Mononuclear cell (primary cell): ENCODE data around the gene IPMK. TPM values are rescaled to one million over a fixed set of nuclear protein-coding genes. Genes with fewer than 3 reads are reported as not detected.

Experiments
- H3K27me3 ChIP-seq: 2 replicates; pipeline ENCODE4 v1.6.0; 2011; ENCODE audit warnings: low read length, control low read depth; ENCODE audit not compliant: insufficient read depth
- H3K4me1 ChIP-seq: 2 replicates; pipeline ENCODE4 v1.5.1; 2011; ENCODE audit warnings: mild to moderate bottlenecking, low read length, control low read depth; ENCODE audit not compliant: insufficient read depth
- H3K4me3 ChIP-seq: 2 replicates; pipeline ENCODE4 v1.5.1; 2011; ENCODE audit warnings: mild to moderate bottlenecking, low read length, moderate library complexity
- H3K9me3 ChIP-seq: 2 replicates; pipeline ENCODE4 v1.5.1; 2011; ENCODE audit warnings: low read depth, mild to moderate bottlenecking, control low read depth, low read length
- total RNA-seq: library from RNA; depleted of rRNA; stranded (reverse); fragments of >200 nt; gene quantifications from one replicate; pipeline ENCODE4 v1.2.3, GENCODE V29; 2012

IPMK gene
- total RNA-seq, 1 donor: 3.5 TPM

GRCh38 chr10:58278274-58278961 is 10.7 kb upstream of the IPMK start:
- H3K27me3 ChIP-seq: no peaks in the 10 kb centered on the region
- H3K4me3 ChIP-seq: no peak overlapping the region
- H3K9me3 ChIP-seq: no peaks in the 10 kb centered on the region
- H3K4me1 ChIP-seq: peaks cover 21% of the 10 kb centered on the region

GRCh38 chr10:58275908-58276307 is 8.2 kb upstream of the IPMK start:
- Histone ChIP-seq H3K4me1 (peaks cover 7% of the 10 kb centered on the region), H3K4me3 (no peak overlapping the region), H3K9me3 (no peaks in the 10 kb centered on the region), H3K27me3 (no peaks in the 10 kb centered on the region)

DNA sequence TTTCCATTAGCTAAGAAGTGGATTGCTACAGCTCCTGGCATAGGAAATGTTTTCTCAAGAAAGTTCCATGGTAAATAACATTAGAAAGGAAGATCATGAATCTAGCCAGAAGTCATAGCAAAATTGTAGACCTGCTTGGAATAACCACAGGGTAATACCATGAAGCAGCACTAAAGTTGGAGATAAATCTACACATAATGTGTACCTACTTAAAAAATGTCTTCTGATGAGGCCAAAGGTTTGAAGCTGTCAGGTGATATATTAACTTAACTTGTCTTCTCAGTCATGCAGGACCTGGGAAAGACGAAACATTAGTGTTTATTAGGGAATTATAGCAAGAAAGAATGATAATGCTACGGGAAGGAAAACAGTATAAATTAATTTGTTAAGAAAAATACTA is 7.6 kb upstream of the IPMK start:
- Histone ChIP-seq H3K4me3 (no peak overlapping the region), H3K27me3 (no peaks in the 10 kb centered on the region), H3K4me1 (peaks cover 7% of the 10 kb centered on the region), H3K9me3 (no peaks in the 10 kb centered on the region)

GRCh38 chr10:58269782-58270290 is 2.1 kb upstream of the IPMK start:
- H3K9me3 ChIP-seq: no peaks in the 10 kb centered on the region
- H3K4me1 ChIP-seq: peaks cover 20% of the 10 kb centered on the region
- H3K27me3 ChIP-seq: no peaks in the 10 kb centered on the region
- peak overlapping the region; percentile 64 for H3K4me3 ChIP-seq

GRCh38 chr10:58268946-58269781 is 1.5 kb upstream of the IPMK start, which contains the start of gene CISD1:
Gene CISD1, plus strand, starts transcription at chr10:58269162. Its CDS starts 112 bp downstream, at chr10:58269274.
- Histone ChIP-seq H3K4me3 (peak within 1 kb of the TSS; percentile 64), H3K27me3 (no peaks in the 10 kb centered on the region), H3K9me3 (no peaks in the 10 kb centered on the region), H3K4me1 (peaks cover 20% of the 10 kb centered on the region)

- no peaks in the 10 kb centered on the region for H3K27me3 ChIP-seq
- peak overlapping the region; percentile 64 for H3K4me3 ChIP-seq
- H3K4me1 ChIP-seq: peaks cover 21% of the 10 kb centered on the region
- no peaks in the 10 kb centered on the region for H3K9me3 ChIP-seq
Measured at GRCh38 chr10:58268454-58268945, 806 bp upstream of the IPMK start.

DNA sequence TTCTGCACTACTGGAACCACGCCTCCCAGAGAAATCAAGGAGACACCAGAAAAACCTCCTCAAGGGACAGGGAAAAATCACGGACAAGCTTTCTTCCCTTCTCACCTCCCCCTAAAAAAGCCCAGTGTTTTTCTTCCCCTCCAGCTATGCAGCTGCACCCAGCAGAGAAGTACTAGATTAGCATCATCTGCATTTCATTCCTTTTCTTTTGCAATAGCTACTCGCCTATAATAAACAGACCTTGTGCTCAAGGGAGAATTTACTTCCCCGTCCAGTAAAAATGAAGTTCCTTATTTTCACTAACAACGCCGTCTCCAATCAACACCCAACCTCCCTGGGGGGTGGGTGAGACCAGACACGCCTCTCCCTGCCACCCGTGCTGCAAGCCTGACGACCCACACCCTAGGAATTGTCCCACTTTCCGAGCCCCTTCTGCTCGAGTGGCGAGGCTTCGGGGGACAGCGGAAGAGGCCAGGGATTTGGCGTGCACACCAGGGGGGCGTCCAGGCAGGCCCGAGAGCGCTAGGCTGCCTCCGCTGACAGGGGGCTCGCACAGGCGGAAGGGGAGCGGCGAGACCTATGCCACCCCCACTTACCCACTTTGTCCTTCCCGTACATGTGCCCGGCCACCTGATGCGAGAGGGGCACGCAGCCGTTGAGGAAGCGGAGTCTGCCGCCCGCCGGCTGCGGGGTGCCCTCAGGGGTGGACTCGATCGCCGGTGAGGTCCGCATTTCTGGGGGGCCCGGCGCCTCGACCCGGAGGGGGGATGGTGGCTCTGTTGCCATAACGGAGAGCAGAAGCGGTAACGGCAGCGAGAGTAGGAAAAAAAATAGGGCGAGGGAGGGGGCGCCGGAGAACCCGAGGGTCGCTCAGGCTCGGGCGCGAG is 625 bp downstream of the IPMK start:
- peak overlapping the region; percentile 64 for H3K4me3 ChIP-seq
- peaks cover 29% of the 10 kb centered on the region for H3K4me1 ChIP-seq
- no peaks in the 10 kb centered on the region for H3K27me3 ChIP-seq
- no peaks in the 10 kb centered on the region for H3K9me3 ChIP-seq

DNA sequence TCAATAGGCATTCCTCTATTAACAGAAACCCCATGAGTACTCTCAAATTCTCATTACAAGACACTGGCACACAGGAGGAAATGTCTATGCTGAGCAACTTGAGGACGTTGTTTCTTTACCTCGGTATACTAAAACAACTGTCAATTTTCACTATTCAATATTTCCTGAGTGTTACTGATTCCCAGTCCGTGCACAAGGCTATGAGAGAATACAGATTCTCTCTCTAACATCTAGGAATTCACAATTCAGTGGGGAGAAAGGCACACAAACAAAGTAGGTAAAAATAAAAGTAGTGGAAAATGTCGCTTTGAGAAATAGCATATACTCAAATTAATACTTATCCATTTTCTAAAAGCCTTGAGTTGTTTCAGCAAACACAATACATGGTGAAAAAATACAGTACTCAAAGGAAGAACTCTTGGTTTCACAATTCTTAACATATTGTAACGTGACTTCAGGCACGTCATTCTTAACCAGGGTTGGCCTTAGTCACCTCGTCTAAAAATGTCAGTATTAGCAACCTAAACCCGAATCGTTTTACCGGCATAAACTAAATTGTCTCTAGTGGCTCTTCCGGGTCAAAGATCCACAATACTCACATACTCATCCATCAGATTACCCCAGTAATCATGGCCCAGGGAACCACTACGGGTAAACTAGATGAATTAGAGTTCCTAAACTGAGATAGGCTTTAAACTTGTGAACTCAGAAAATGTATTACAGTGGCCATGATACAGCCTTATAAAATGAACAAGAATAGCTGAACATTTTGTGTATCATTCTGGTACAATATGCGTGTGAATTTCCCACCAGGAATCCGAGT is 1.5 kb downstream of the IPMK start:
- Histone ChIP-seq H3K9me3 (no peaks in the 10 kb centered on the region), H3K4me3 (peak overlapping the region; percentile 64), H3K4me1 (peaks cover 29% of the 10 kb centered on the region), H3K27me3 (no peaks in the 10 kb centered on the region)

GRCh38 chr10:58265249-58265648 is 2.4 kb downstream of the IPMK start:
- no peaks in the 10 kb centered on the region for H3K9me3 ChIP-seq
- no peak overlapping the region for H3K4me3 ChIP-seq
- peaks cover 29% of the 10 kb centered on the region for H3K4me1 ChIP-seq
- no peaks in the 10 kb centered on the region for H3K27me3 ChIP-seq

DNA sequence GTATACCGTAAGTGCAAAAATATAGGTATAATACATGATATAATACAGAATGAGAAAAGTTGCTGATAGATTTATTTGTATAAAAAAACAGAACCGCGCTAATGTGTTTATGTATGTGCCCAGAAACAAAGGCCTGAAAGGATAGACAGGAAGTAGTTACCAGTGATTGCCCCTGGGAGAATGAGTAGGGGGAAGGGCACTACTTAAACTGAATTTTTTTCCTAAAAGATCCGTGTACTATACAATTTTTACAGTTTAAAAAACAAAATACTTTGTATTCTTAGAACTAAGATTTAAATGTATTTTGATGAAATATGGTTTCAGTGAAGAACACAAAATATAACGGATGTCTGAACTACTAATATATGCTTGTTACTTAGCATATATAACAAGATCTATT is 2.9 kb downstream of the IPMK start:
- no peaks in the 10 kb centered on the region for H3K9me3 ChIP-seq
- no peak overlapping the region for H3K4me3 ChIP-seq
- H3K27me3 ChIP-seq: no peaks in the 10 kb centered on the region

GRCh38 chr10:58262766-58263165 is 4.9 kb downstream of the IPMK start:
- H3K4me1 ChIP-seq: peaks cover 12% of the 10 kb centered on the region
- H3K9me3 ChIP-seq: no peaks in the 10 kb centered on the region
- H3K27me3 ChIP-seq: no peaks in the 10 kb centered on the region
- H3K4me3 ChIP-seq: no peak overlapping the region

More for the DNA sequence above, 2.9 kb downstream of the IPMK start:
- H3K4me1 ChIP-seq: peaks cover 26% of the 10 kb centered on the region

- Histone ChIP-seq H3K4me3 (no peak overlapping the region), H3K4me1 (peaks cover 9% of the 10 kb centered on the region), H3K9me3 (no peaks in the 10 kb centered on the region), H3K27me3 (no peaks in the 10 kb centered on the region)
Measured at GRCh38 chr10:58260334-58260733, 7.4 kb downstream of the IPMK start.

DNA sequence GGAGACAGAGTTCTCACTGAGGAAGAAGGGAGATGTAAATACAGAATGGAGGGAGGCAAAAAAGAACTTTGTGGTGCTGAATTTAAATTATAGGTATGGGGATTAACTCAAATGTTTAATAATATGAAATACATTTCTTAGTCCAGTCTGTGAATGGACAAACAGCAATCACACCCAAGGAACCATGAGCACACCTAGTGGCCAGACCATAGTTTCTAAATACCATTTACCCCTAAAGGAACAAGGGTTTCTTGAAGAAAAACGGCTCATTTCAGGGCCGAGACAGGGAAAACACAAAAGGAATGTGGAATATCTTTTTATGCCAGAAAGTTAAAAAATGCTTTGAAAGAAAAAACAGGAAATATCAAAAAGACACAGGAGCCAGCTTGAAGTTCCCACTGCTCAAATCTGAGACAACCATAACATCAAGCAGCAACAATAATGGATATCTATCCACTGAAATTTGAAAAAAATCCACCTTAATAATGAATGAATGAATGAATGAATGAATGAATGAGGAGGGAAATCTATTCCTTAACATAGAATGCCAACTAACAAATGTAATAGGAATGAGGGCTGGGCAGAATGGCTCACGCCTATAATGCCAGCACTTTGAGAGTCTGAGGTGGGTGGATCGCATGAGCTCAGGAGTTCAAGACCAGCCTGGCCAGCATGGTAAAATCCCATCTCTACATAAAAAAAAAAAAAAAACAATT is 8.6 kb downstream of the IPMK start:
- Histone ChIP-seq H3K27me3 (no peaks in the 10 kb centered on the region), H3K9me3 (no peaks in the 10 kb centered on the region), H3K4me1 (peaks cover 9% of the 10 kb centered on the region), H3K4me3 (no peak overlapping the region)
